ENCODE data around the gene NDUFS4. TPM values are rescaled to one million over a fixed set of nuclear protein-coding genes. Genes with fewer than 3 reads are reported as not detected.

Gene NDUFS4
- total RNA-seq, 3 donors from 2014 or later (not counting 1 experiment from before 2014, with no cell fraction given): 22.4 to 33.1 (median 25.7) TPM

GRCh38 chr5:53597894-53598293, 37.5 kb downstream of the NDUFS4 start:
- TF ChIP-seq, protein P1, sequence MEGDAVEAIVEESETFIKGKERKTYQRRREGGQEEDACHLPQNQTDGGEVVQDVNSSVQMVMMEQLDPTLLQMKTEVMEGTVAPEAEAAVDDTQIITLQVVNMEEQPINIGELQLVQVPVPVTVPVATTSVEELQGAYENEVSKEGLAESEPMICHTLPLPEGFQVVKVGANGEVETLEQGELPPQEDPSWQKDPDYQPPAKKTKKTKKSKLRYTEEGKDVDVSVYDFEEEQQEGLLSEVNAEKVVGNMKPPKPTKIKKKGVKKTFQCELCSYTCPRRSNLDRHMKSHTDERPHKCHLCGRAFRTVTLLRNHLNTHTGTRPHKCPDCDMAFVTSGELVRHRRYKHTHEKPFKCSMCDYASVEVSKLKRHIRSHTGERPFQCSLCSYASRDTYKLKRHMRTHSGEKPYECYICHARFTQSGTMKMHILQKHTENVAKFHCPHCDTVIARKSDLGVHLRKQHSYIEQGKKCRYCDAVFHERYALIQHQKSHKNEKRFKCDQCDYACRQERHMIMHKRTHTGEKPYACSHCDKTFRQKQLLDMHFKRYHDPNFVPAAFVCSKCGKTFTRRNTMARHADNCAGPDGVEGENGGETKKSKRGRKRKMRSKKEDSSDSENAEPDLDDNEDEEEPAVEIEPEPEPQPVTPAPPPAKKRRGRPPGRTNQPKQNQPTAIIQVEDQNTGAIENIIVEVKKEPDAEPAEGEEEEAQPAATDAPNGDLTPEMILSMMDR (IDR thresholded peaks at IDR 0.05): no peak
- intact Hi-C loops (cut with micrococcal nuclease): no loop called here
- H3K4me1 Mint-ChIP-seq: peaks cover 29 to 43% of the 10 kb centered on the region in 2 donors
- no peaks in the 10 kb centered on the region for H3K9me3 ChIP-seq (ENCODE audit: control insufficient read depth, insufficient read depth, low read length)
- DNase-seq (no peak), ATAC-seq (no peak)
- H3K27ac ChIP-seq (ENCODE audit: low read length): no peak overlapping the region
- no peak overlapping the region for H3K4me3 Mint-ChIP-seq
- H3K27me3 Mint-ChIP-seq (ENCODE audit: low read depth in 2 of 2): no peaks in the 10 kb centered on the region
- no peaks in the 10 kb centered on the region for H3K9me3 Mint-ChIP-seq
- H3K4me3 ChIP-seq (ENCODE audit: low read length): no peak overlapping the region
- 100% methylated on average over 2 of the region's 4 CpGs for WGBS (ENCODE audit: insufficient coverage)
- H3K27ac Mint-ChIP-seq: no peak overlapping the region
- no peaks in the 10 kb centered on the region for H3K4me1 ChIP-seq (ENCODE audit: control insufficient read depth, insufficient read depth, low read length)
- H3K36me3 ChIP-seq (ENCODE audit: control insufficient read depth, insufficient read depth, low read length): no peaks in the 10 kb centered on the region
- no peaks in the 10 kb centered on the region for H3K27me3 ChIP-seq (ENCODE audit: control insufficient read depth, insufficient read depth, low read length)
- no peaks in the 10 kb centered on the region for H3K36me3 Mint-ChIP-seq

DNA sequence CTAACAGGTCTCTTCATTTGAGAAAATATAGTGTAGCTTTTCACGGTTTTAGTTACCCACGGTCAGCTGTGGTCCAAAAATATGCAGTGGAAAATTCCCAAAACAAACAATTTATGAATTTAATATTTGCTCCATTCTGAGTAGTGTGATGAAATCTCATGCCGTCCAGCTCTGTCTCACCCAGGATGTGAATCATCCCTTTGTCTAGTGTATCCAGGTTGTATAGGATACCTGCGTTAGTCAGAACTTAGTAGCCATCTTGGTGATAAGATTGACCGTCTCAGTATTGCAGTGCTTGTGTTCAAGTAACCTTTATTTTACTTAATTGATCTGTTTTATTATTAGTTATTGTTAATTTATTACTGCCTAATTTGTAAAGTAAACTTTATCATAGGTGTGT, 41.1 kb downstream of the NDUFS4 start:
- Histone ChIP-seq H3K4me3 (ENCODE audit: low read length) (no peak overlapping the region), H3K4me1 (ENCODE audit: control insufficient read depth, insufficient read depth, low read length) (no peaks in the 10 kb centered on the region), H3K36me3 (ENCODE audit: control insufficient read depth, insufficient read depth, low read length) (peaks cover 9% of the 10 kb centered on the region), H3K9me3 (ENCODE audit: control insufficient read depth, insufficient read depth, low read length) (no peaks in the 10 kb centered on the region), H3K27ac (ENCODE audit: low read length) (no peak overlapping the region), H3K27me3 (ENCODE audit: control insufficient read depth, insufficient read depth, low read length) (no peaks in the 10 kb centered on the region)
- Mint-ChIP-seq H3K4me1 (peaks cover 4 to 19% of the 10 kb centered on the region in 2 donors), H3K27me3 (ENCODE audit: low read depth in 2 of 2) (no peaks in the 10 kb centered on the region), H3K36me3 (no peaks in the 10 kb centered on the region), H3K27ac (no peak overlapping the region), H3K9me3 (no peaks in the 10 kb centered on the region), H3K4me3 (no peak overlapping the region)
- no peak for DNase-seq
- 100% methylated on average over 2 of the region's 5 CpGs for WGBS (ENCODE audit: insufficient coverage)
- ATAC-seq: no peak
- TF ChIP-seq, protein P1 (IDR thresholded peaks at IDR 0.05): no peak
- intact Hi-C loops (cut with micrococcal nuclease): no loop called here

GRCh38 chr5:53603009-53603687, 42.7 kb downstream of the NDUFS4 start:
- H3K27ac Mint-ChIP-seq: no peak overlapping the region
- H3K4me3 Mint-ChIP-seq: no peak overlapping the region
- Histone ChIP-seq H3K9me3 (ENCODE audit: control insufficient read depth, insufficient read depth, low read length) (no peaks in the 10 kb centered on the region), H3K27me3 (ENCODE audit: control insufficient read depth, insufficient read depth, low read length) (no peaks in the 10 kb centered on the region), H3K4me1 (ENCODE audit: control insufficient read depth, insufficient read depth, low read length) (no peaks in the 10 kb centered on the region), H3K4me3 (ENCODE audit: low read length) (no peak overlapping the region), H3K27ac (ENCODE audit: low read length) (no peak overlapping the region), H3K36me3 (ENCODE audit: control insufficient read depth, insufficient read depth, low read length) (peaks cover 13% of the 10 kb centered on the region)
- no peaks in the 10 kb centered on the region for H3K9me3 Mint-ChIP-seq
- TF ChIP-seq, protein P1 (IDR thresholded peaks at IDR 0.05): no peak
- no peaks in the 10 kb centered on the region for H3K36me3 Mint-ChIP-seq
- ATAC-seq: no peak
- 89% methylated on average over 5 of the region's 6 CpGs for WGBS (ENCODE audit: insufficient coverage)
- peaks cover under 1 to 5% of the 10 kb centered on the region in 2 donors for H3K4me1 Mint-ChIP-seq
- DNase-seq: no peak
- intact Hi-C loops (cut with micrococcal nuclease): no loop called here
- no peaks in the 10 kb centered on the region for H3K27me3 Mint-ChIP-seq (ENCODE audit: low read depth in 2 of 2)

- WGBS (ENCODE audit: insufficient coverage): 89% methylated on average over 2 of the region's 2 CpGs
- no peaks in the 10 kb centered on the region for H3K4me1 ChIP-seq (ENCODE audit: control insufficient read depth, insufficient read depth, low read length)
- H3K27ac ChIP-seq (ENCODE audit: low read length): no peak overlapping the region
- DNase-seq: no peak
- H3K27me3 ChIP-seq (ENCODE audit: control insufficient read depth, insufficient read depth, low read length): no peaks in the 10 kb centered on the region
- H3K36me3 ChIP-seq (ENCODE audit: control insufficient read depth, insufficient read depth, low read length): peaks cover 13% of the 10 kb centered on the region
- H3K9me3 ChIP-seq (ENCODE audit: control insufficient read depth, insufficient read depth, low read length): no peaks in the 10 kb centered on the region
- peaks cover 8% of the 10 kb centered on the region for H3K36me3 Mint-ChIP-seq
- no peak overlapping the region for H3K27ac Mint-ChIP-seq
- H3K4me3 Mint-ChIP-seq: no peak overlapping the region
- peaks cover 0 to 13% of the 10 kb centered on the region in 2 donors for H3K4me1 Mint-ChIP-seq
- H3K4me3 ChIP-seq (ENCODE audit: low read length): no peak overlapping the region
- no peaks in the 10 kb centered on the region for H3K27me3 Mint-ChIP-seq (ENCODE audit: low read depth in 2 of 2)
- intact Hi-C loops (cut with micrococcal nuclease): no loop called here
- no peaks in the 10 kb centered on the region for H3K9me3 Mint-ChIP-seq
- no peak for ATAC-seq
- TF ChIP-seq, protein P1 (IDR thresholded peaks at IDR 0.05): no peak
Measured at GRCh38 chr5:53604309-53604708, 43.9 kb downstream of the NDUFS4 start.
